A673 (cell line): Measurements from ENCODE around the gene VPS35.

Experiments
- CTCF ChIP-seq: fragments of 300-800, 200-600 bp; sonication (generic); conservative IDR thresholded peaks from 2 replicates; pipeline ENCODE4 v1.5.1; 2017; ENCODE audit warnings: low read depth, mild to moderate bottlenecking, antibody characterized with exemption, low read length, moderate library complexity, mixed read lengths
- EZH2 ChIP-seq: fragments of 200-600 bp; sonication (generic); IDR thresholded peaks from 2 replicates; pipeline ENCODE4 v1.6.1; 2017; ENCODE audit warnings: borderline replicate concordance, low read depth, mild to moderate bottlenecking, mixed read lengths, antibody characterized with exemption, low read length; ENCODE audit not compliant: poor library complexity, severe bottlenecking

DNA sequence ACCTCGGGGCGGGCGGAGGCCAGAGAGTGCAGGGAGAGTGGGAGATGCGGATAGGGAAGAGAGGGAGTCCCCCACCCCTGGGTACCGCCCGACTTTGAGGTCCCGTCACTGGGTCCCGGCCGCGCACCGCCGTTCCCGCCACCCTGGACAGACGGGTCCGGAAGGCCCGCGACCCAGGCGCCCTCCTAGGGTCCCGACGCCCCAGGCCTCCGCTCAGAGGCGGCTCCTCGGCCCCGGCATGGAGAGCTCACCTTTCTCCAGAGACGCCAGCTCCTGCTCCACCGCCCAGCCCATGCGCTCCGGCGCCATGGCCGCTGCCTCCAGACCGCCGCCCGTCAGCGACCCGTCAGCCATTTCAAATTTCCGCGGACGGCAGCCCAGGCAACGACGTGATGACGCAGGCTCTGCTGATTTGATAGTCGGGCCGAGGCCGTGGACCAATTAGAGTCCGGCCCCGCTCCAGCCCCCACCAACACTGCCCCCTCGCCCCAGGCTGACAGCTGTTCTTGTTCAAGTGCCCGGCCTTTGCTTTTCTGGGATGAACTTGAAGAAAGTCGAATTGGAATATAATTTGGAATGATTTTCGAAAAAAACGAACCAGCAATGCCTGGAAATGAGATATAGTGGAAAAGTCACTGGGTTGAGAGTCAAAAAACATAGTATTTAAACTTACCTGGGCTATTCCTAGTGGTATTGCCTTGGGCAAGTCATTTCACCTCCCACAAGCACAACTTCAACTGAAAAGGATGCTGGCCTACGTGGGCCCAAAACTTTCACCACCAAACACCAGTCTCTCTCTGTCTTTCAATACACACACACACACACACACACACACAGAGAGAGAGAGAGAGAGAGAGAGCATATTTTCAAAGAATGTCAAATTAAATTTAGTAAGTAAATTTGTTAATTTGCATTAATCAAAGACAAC is 67.7 kb downstream of the VPS35 start, which contains the start of gene SHCBP1:
- TF ChIP-seq CTCF (no peak), EZH2 (no peak)
